Breast epithelium (tissue), 3 donors: ENCODE results near the gene PAAF1.

Source experiments
- POLR2A ChIP-seq: fragments of 450-650 bp; IDR thresholded peaks from one replicate; pipeline ENCODE4 v1.6.1; 2016; ENCODE audit warnings: antibody characterized with exemption, mild to moderate bottlenecking, moderate library complexity
- POLR2AphosphoS5 ChIP-seq, 3 donors: sonication (generic); formaldehyde crosslinking; IDR thresholded peaks; one replicate each; pipeline ENCODE4 v1.6.1; 2017; ENCODE audit warnings: antibody characterized with exemption in 3 of 3
- TF ChIP-seq, protein P1 (sequence below), 3 donors: fragments of 450-650 bp; IDR thresholded peaks; one replicate each; pipeline ENCODE4 v1.5.1; 2016 to 2017; ENCODE audit warnings: antibody characterized with exemption in 3 of 3, mild to moderate bottlenecking in 3 of 3, moderate library complexity in 3 of 3

DNA sequence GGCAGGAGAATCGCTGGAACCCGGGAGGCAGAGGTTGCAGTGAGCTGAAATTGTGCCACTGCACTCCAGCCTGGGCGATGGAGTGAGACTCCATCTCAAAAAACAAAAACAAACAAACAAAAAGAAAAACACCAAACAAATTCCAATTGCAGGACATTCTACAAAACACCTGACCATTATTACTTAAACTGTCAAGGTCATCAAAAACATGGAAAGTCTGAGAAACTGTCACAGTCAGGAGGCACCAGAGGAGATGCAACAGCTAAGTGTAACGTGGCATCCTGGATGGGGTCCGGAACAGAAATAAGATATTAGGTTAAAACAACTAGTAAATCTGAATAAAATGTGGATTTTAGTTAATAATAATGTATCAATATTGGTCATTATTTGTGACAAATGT, 73.1 kb downstream of the PAAF1 start:
- TF ChIP-seq, protein P1, sequence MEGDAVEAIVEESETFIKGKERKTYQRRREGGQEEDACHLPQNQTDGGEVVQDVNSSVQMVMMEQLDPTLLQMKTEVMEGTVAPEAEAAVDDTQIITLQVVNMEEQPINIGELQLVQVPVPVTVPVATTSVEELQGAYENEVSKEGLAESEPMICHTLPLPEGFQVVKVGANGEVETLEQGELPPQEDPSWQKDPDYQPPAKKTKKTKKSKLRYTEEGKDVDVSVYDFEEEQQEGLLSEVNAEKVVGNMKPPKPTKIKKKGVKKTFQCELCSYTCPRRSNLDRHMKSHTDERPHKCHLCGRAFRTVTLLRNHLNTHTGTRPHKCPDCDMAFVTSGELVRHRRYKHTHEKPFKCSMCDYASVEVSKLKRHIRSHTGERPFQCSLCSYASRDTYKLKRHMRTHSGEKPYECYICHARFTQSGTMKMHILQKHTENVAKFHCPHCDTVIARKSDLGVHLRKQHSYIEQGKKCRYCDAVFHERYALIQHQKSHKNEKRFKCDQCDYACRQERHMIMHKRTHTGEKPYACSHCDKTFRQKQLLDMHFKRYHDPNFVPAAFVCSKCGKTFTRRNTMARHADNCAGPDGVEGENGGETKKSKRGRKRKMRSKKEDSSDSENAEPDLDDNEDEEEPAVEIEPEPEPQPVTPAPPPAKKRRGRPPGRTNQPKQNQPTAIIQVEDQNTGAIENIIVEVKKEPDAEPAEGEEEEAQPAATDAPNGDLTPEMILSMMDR (IDR thresholded peaks at IDR 0.05) = no peak
- TF ChIP-seq POLR2A = no peak
- TF ChIP-seq POLR2AphosphoS5 (IDR thresholded peaks at IDR 0.05) = no peak
